Measurements from ENCODE around the gene RSU1. TPM values are rescaled to one million over a fixed set of nuclear protein-coding genes. Genes with fewer than 3 reads are reported as not detected.
A peak's percentile ranks its signal among the peaks of the same experiment; 100 is the strongest.

RSU1 gene
- total RNA-seq, 1 donor from 2014 or later = 133 TPM

DNA sequence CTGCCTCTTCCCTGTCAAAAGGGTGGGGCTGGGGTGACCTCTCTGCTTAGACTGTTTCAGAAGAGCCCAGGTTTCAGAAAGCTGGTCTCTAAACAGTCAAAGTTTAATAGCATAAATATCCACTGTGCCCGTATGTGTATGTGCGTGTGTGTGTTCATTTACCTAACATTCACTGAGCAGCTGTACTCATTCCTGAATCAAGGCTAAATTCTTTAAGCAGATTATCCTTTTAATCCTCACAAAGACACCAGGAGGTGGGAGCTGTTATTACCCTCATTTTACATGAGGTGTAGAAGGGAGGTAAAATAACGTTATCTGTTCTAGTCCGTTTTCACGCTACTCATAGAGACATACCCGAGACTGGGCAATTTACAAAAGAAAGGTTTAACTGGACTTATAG, 72.2 kb downstream of the RSU1 start:
- DNase-seq (ENCODE audit: extremely low read depth, low read depth, low spot score) = no peak

DNA sequence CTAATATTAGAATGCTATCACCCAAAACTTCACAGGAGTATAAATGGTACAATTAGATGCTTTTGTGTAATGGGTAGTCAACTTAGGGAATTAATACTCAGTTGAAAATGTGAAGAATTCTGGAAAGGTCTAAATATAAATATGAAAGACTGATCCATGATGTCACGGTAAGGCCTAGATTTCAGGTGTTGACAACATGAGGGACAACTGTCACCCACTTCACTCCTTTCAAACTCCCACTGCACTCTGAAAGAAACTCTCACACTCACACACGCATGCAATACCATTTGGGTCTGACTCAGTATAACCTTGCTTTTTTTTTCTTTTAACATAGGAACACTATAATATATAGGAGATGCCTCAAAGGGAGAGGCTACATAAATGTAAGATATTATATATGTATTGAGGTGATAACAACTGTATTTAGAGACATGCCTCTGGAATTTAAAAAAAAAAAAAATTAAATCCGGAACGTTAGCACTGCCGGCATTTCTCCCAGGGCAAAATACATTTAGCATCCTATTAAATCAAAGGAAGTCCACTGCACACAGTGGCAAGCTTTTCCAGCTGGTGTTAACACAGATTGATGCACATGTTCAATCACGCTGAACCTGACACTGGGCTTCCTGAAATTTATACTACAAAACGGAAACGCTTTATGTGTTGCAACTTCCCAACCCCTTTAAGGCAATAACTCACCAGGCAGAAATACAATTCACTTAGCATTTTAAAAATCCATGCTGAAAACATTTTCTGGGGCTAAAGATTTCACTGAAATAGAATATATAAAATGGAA, 74.9 kb downstream of the RSU1 start:
- peak; percentile 68 for DNase-seq (ENCODE audit: extremely low read depth, low read depth, low spot score)

DNA sequence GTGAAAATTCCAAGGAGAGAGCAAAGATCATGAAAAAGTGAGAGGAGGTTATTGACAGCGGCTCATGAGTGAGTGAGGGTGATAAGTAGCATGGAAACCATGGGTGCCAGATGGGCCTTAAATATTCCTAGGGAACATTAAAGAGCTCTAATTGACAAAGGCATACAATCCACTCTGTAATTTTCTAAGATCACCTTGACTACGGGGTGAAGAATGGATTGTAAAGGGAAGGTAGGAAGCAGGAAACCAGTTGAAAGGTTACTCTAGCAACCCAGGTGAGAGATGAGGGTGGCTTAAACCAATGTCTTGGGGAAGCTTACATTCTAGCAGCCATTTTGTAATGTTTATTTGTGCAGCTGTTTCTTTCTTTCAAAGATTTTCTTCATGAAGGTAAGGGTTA, 75.7 kb downstream of the RSU1 start:
- no peak for DNase-seq (ENCODE audit: extremely low read depth, low read depth, low spot score)

DNA sequence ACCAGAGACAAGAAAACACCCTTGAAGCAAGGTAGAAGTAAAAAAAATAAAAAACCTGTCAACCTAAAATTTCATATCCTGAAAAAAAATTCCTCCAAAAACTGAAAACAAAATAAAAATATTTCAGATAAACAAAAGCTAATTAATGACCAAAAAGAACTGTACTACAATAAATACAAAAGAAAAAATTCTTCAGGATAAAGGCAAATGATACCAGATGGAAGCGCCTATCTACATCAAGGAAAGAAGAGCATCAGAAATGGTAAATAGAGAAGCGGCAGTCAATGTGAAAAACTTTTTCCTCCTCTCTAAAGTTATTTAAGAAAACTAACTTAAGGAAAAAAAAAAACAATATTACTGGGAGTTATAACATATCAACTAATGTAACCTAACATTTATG, 79.8 kb downstream of the RSU1 start:
- DNase-seq (ENCODE audit: extremely low read depth, low read depth, low spot score) = no peak

DNA sequence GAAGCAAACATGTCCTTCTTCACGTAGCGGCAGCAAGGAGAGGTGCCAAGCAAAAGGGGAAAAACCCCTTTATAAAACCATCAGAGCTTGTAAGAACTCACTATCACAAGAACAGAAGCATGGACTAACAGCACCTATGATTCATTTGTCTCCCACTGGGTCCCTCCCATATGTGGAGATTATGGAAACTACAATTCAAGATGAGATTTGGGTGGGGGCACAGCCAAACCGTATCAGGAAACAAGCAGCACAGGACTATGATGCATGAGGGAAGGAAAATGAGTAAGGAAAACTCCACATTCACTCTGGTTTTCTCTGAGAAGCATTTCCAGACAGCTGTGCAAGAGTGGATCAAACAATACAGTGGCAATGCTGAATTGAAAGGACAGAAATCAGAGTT, 81.6 kb downstream of the RSU1 start:
- no peak for DNase-seq (ENCODE audit: extremely low read depth, low read depth, low spot score)

DNA sequence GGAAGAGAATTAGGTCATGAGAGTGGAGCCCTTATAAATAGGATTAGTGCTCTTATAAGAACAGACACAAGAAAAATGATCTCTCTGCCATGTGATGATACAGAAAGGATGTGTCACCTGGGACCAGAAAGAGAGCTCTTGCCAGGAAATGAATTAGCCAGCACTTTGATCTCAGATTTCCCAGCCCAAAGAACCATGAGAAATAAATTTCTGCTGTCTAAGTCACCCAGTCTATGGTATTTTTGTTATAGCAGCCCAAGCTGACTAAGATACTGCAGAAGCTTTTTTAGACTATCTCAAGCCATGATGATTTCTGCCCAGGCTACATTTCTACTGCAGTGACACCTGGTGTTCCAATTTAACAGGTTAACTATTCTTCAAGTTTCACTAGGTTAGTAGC, 84.8 kb downstream of the RSU1 start:
- no peak for DNase-seq (ENCODE audit: extremely low read depth, low read depth, low spot score)

DNA sequence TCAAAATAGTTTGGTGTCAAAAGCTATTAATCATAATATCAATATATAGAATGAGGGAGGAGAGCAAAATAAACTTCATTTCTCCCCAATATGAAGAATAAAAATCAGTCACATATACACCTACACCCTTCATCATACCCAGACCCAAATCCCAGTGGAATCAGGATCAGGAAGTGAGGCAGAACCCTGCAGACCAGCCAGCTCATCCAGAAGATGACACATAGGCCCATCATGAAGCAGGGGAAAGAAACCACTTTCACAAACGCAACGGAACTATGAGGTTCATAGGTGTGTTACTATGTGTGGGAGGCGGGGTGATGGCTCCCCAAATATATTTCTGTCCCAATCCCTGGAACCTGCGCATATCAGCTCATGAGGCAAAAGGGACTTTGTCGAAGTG, 89.0 kb downstream of the RSU1 start:
- DNase-seq (ENCODE audit: extremely low read depth, low read depth, low spot score) = no peak

DNA sequence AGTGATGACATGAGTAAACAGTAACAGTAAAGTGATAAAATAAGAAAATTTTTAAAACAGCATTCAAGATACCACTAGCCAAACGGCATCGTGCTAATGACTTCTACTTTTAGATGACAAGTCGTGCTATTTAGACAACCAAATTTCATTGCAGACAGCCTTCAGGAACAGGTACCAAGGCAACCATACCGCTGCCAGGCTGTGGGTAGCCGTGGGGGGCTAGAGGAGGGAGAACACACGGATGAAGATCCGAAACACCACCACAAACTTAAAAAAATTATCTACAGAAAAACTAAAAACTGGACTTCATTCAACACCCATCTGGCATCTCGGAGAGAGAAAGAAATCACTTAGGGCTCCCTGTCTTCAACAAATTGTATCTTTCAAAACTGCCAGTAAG, 89.6 kb downstream of the RSU1 start:
- DNase-seq (ENCODE audit: extremely low read depth, low read depth, low spot score) = no peak

DNA sequence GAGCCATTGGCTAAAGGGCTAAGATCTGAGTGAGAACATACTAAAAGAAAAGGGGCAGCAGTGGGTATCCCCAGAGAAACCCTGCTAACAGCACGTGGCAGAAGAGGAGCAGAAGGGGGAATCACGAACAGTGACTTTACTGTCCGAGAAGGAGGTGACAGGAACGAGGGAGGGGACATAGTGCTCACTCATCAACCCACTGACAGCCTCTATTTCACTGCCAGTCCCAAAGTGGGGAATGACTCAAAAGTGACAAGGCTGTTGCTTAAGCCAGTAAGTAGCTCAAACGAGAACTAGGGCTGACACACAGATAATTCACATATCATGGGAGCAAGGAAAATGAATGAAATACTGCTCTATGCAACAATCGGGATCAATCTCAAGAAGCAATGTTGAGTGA, 92.7 kb downstream of the RSU1 start:
- DNase-seq (ENCODE audit: extremely low read depth, low read depth, low spot score) = no peak

DNA sequence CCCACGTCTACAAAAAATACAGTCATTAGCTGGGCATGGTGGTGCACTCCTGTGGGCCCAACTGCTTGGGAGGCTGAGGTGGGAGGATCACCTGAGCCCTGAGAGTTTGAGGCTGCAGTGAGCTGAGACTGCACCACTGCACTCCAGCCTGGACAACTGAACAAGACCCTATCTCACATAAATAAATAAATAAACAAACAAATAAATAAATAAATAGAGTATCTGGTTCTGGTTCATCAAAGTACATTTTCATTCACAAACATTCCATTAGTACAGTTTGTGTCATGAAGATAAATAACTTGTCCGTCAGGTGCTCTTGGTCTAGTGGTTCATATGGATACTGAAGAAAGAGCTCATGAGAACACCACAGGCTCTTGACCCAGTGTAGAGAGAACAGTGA, 96.4 kb downstream of the RSU1 start:
- DNase-seq (ENCODE audit: extremely low read depth, low read depth, low spot score) = no peak

DNA sequence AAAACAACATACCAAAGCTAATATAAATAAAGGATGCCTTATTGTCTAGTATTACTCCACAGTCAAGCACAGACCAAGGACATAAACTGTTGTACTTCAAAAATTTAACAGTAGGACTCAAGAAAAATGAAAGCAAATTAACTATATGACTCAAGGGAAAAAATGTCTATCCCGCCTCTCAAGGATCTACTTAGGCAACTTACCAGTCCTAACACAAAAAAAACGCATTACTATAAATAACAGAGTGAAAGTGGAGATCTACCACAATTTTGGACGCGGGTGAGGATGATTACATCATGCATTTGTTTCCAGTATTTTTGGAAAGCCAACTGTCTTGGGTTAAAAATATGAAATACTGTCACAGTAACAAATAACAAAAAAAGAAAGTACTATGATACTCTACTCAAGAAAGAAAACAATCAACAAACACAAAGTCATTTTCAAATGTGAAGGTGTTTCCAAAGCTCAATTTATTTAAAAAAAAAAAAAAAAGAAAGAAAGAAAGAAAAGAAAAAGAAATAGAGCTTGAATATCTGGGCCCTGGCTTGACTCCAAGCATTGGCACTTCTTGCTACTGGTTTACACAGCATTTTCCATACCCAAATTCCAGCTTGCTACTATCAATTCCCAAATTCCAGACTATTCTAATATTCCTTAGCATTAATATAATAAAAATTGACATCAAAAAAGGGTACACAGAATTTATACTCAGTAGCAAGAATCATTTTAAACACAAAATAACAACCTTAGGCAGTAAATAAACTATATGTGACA, 99.4 kb downstream of the RSU1 start:
- DNase-seq (ENCODE audit: extremely low read depth, low read depth, low spot score) = no peak

DNA sequence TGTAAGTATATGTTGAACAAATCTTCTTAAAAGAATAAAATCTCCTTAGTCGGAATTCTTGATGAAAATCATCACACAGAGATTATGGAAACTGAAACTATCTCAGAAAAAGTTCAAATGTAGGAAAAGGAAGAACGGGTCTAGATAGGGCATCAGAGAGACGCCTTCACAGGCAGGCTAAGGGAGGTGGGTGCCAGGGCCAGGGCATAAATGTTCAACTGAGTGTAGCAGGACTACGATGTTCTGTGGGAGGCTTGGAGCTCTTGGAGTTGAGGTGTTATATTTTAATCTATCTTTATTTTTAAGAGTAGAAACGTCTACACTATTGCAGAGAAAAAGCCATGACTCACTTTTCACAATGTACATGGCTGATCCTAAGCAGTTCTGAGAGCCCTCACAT, 101.2 kb downstream of the RSU1 start:
- DNase-seq (ENCODE audit: extremely low read depth, low read depth, low spot score) = no peak

DNA sequence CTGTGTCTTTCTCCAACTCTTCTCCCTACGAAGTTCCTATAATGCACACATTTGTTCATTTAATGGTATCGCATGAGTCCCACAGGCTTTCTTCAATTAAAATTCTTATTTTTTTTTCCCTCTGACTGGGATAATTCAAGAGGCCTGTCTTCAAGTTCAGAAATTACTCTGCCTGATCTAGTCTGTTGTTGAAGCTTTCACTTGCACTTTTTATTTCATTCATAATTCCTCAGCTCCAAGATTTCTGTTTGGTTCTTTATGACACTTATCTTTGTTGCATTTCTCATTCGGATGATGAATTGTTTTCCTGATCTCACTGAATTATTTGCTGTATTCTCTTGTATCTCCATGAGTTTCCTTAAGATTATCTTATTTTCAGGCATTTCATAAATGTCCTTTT, 103.9 kb downstream of the RSU1 start:
- no peak for DNase-seq (ENCODE audit: extremely low read depth, low read depth, low spot score)

DNA sequence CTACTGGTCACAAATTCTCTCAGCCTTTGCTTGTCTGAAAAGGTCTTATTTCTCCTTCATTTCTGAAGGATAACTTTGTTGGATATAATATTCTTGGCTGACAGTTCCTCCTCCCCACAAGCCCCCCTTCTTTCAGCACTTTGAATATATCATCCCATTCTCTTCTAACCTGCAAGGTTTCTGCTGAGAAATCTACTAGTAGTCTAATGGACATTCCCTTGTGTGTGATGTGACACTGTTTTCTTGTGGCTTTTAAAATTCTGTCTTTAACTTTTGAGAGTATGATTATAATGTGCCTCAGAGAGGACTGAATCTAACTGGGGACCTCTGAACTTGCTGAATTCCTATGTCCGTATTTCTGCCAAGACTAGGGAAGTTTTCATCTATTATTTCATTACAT, 104.3 kb downstream of the RSU1 start:
- DNase-seq (ENCODE audit: extremely low read depth, low read depth, low spot score) = no peak

DNA sequence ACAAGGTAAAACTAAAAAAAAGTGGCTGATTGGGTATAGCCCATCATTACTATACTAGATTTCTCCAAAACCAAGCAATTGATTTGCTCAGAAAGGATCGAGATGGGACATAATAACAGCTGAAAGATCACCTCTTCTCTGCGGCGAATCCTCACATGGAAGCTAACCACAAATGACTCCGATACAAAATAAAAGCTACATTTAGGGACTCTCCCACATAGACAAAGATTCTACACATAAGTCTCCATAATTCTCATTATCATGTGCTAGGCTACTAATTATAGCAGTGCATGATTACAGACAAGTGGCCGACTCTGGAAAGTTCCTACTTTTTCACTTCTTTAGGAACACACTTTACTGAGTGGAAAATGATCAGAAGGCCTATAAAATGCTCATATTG, 116.9 kb downstream of the RSU1 start:
- no peak for DNase-seq (ENCODE audit: extremely low read depth, low read depth, low spot score)

DNA sequence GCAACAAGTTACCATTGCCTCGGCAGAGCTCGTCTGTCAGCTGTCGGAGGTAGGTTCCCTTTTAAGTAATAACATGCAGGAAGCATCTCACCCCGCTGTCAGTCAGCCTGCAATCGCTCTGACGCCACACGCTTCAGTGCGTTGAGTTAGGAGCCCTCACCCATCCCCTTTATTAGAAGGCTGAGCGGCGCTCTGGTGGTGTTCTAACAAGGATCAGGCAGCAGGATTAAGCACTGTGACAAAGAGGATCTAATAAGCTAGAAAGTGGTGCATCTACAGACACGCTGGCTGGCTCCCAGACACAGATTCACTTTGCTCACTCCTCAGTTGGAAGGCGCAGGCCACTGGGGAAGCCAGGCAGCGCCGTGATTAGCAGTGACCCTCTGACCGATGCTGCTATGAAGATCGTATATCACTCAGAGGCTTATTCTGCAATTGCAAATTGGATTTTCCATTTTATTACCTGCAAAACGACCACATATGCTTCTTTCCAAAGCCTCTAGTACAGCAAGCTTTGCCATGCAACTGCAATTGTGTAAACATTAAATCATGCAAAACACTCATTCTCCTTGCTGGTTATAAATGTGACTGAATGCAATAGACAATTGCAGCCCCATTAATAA, 117.7 kb downstream of the RSU1 start:
- no peak for DNase-seq (ENCODE audit: extremely low read depth, low read depth, low spot score)

DNA sequence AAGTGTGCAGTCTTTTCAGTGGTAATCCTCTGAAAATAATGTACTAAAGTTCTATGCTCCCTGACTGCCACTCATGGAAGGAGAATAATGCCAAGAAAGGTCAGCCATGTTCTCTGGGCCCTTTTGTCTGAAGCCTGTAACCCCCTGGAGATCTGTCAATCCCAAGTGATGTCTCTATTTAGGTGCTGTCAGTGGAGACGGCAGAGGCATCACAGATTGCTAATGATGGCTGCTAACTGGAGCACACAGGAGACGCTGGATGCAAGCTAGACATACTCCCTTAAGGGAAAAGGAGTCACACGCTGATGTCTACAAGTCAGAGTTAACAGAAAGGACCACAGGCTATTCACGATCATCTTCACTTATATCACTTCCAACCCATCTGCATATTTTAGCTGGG, 118.8 kb downstream of the RSU1 start:
- DNase-seq (ENCODE audit: extremely low read depth, low read depth, low spot score) = no peak

DNA sequence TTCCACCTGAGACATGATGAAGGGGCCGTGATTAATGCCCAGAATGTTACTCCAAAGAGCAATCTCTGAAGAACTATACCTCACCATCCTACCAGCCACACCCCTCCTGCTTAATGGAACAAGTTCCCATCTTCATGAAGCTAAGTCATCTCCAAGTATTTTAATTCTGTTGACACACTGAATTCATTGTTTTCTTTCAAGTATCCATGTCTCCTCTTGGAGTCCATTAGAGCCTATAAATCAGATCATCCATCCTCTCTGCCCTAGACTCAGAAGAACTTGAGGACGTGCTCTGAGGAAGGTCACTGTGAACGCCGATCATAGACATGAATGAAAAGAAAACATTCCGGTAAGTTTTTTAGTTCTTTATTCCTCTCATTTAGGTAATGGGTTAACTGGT, 126.8 kb downstream of the RSU1 start:
- no peak for DNase-seq (ENCODE audit: extremely low read depth, low read depth, low spot score)

DNA sequence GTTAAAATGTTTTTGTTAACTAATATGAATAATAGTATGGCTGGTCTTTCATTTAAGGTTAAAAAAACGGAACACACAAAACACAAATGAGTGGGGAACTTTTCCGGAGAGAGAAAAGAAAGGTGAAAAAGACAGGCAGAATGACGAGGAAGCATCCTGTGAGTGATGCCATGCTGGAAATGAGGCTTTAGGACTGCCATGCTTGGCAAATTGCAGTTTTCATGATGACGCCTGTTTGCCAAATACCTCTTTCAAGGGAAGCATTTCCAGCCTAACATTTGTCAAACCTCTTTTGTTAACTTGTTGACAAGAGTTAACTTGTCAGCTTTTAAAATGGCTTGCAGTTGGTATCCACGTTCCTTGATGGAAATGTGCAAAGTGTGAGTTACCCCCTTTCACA, 127.5 kb downstream of the RSU1 start:
- no peak for DNase-seq (ENCODE audit: extremely low read depth, low read depth, low spot score)

DNA sequence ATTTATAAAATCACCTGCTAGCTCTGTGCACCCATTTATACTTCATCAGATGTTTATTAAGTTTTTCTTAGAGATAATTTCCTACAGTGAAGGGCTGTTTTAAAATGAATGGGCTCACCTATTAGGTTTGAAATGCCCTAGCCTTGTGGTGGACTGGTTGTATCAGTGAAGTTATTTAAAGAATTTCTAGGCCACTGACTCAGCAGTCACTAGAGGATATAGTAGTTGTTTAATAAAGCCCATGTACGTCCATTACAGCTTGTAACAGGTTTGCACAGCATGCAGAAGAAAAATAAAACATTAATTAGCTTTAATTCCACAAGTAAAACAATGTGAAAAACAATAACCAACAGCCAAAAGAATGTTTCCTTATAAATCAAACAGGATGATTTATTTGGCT, 128.0 kb downstream of the RSU1 start:
- DNase-seq (ENCODE audit: extremely low read depth, low read depth, low spot score) = no peak

DNA sequence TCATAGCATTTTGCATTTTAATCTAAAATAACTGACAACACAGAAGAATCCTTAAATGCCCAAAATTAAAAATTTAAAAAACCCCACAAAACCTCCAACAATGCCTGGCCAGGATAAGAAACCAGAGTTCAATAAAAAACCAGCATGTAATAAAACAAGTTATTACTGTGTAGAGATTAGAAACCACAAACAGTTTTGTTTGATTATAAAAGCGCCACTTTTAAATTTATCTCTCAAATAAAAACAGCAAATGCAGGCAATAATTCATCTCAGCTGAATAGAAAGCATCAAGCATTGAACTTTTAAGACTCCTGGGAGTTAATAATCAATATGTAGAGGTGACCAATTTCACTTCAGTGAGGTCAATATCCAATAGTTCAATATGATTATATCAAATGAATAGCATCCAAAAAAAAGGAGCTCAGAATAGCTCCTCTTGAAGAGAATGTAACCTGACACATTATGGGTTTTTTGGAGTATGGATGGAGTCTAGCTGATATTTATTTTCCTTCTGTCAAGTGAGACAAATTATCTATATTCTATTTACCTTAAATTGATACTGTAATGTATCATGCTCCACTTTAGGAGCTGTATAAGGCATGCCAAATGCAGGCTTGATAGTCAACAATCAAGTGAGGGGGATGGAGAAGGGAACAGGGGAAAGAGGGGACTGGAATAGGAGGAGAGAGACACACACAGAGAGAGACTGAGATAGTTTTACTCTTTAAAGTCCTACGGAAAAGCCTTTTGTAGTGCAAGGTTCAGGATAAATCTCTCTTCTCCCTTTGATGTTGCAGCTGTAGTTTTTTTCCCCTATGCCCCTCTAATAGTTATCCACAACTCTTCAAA, 130.9 kb downstream of the RSU1 start:
- no peak for DNase-seq (ENCODE audit: extremely low read depth, low read depth, low spot score)

Data from glomerular endothelial cell (primary cell).